Caki2 (cell line): Measurements from ENCODE around the gene EXO5. TPM values are rescaled to one million over a fixed set of nuclear protein-coding genes. Genes with fewer than 3 reads are reported as not detected.
"Not testable (repeated sequence)": the region's sequence is repeated elsewhere in the genome, so short reads cannot be mapped to it uniquely, and the experiment has no call there.

Experiments used
- DNase-seq: peaks from one replicate; pipeline ENCODE4 v3.0.0-alpha.2; 2015; ENCODE audit warnings: low read depth
- in situ Hi-C: cut with HindIII; loops from 2 replicates; pipeline ENCODE4 v1.10.0; 2016; ENCODE audit warnings: low sequenced_read_pairs, low pct_unique_long_range_greater_than_20kb, mixed read lengths
- total RNA-seq: library from RNA; depleted of rRNA; stranded (reverse); fragments of >200 nt; shearing (Covaris generic); gene quantifications from 2 replicates; pipeline ENCODE4 v1.2.3, GENCODE V29; 2014; ENCODE audit warnings: low replicate concordance; rRNA removed

The EXO5 gene
- total RNA-seq, 1 experiment from 2014 or later: 6.5 TPM

DNA sequence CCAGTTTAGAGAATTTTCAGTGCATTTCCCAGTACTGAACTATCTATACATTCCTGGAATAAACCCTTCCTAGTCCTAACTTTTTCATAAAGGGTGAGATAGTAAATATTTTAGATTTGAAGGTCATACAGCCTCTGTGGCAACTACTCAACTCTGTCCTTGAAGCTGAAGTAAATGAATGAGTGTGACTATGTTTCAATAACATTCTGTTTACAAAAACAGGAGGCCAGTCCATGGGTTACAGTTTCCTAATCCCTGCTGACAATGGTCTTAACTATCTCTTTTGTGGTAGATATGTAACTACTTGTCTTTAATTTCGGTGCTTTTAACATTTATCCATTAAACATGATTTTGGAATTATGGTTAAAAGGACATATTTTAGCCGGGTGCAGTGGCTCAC, 27.2 kb downstream of the EXO5 start:
- in situ Hi-C loops: no loop called here

DNA sequence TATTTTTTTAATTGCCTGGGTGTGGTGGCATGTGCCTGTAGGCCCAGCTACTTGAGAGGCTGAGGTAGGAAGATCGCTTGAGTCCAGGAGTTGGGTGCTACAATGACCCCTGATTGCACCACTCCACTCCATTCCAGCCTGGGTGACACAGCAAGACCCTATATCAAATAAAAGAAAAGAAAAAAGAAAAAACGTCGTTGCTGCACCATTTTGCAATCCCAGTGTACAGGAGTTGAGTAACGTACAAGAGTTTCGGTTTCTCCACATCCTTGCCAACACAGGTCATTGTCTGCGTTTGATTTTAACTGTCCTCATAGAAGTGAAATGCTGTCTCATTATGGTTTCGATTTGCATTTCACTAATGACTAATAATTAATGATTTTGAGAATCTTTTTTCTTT, 30.8 kb downstream of the EXO5 start:
- in situ Hi-C loops: no loop called here
- DNase-seq: no peak

More for the DNA sequence above, 27.2 kb downstream of the EXO5 start:
- no peak for DNase-seq

DNA sequence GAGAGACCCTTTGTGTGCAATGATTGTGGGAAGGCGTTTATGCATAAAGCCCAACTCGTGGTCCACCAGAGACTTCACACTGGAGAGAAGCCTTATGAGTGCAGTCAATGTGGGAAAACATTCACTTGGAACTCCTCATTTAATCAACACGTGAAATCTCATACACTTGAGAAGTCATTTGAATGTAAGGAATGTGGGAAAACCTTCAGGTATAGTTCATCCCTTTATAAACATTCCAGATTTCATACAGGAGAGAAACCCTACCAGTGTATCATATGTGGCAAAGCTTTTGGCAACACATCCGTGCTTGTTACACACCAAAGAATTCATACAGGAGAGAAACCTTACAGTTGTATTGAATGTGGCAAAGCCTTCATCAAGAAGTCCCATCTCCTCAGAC, 38.4 kb downstream of the EXO5 start:
- DNase-seq: no peak
- in situ Hi-C loops: no loop called here

DNA sequence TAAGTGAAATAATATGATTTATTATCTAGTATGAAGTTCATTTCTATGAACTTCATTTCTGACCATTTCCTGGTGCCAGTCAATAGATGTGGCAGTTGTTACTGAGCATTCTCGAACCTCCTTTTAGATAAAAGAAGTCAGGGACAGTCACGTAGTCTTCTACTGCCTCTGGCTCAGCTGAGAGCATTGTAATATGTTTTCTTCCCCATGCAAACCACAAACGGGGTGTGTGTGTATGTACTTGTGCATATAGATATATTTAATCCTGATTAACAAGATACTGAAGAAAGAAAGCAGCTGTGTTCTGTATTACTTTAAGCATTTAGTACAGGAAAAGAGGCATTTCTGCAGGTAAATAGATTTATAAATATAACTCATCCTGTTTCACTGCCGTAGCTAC, 44.5 kb downstream of the EXO5 start:
- in situ Hi-C loops: no loop called here
- no peak for DNase-seq

DNA sequence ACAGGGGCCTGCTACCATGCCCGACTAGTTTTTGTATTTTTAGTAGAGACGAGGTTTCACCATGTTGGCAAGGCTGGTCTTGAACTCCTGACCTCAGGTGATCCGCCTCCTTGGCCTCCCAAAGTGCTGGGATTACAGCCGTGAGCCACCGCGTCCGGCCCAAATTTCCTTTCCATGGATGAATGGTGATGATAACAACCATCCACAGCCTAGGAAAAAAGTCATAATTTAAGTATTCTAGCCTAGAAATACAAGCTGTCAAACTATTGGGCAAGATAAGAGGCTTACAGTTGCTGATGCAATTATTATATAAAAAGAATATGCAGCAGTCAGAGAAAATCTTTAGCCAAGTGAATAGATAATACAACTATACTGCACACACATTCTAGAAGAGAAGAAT, 46.2 kb downstream of the EXO5 start:
- DNase-seq, in situ Hi-C loops: not testable (repeated sequence)

DNA sequence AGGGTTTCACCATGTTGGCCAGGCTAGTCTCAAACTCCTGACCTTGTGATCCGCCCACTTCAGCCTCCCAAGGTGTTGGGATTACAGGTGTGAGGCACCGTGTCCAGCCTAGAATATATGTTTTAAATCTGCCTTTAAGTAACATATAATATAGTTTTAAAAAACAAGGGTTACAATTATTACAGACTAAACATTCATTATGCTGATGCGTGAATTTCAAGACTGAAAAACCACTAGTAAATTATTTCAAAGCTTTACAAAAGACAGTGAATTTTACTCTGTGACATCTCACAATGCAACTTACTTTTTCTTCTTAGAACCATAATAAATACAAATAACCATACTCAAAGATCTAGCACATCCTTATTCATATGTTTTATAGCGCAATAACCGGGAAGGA, 47.6 kb downstream of the EXO5 start:
- in situ Hi-C loops: no loop called here
- DNase-seq: no peak

DNA sequence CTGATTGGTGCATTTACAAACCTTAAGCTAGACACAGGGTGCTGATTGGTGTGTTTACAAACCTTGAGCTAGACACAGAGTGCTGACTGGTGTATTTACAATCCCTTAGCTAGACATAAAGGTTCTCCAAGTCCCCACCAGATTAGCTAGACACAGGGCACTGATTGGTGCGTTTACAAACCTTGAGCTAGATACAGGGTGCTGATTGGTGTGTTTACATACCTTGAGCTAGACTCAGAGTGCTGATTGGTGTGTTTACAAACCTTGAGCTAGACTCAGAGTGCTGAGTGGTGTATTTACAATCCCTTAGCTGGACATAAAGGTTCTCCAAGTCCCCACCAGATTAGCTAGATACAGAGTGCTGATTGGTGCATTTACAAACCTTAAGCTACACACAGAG, 49.7 kb downstream of the EXO5 start:
- DNase-seq, in situ Hi-C loops: not testable (repeated sequence)

DNA sequence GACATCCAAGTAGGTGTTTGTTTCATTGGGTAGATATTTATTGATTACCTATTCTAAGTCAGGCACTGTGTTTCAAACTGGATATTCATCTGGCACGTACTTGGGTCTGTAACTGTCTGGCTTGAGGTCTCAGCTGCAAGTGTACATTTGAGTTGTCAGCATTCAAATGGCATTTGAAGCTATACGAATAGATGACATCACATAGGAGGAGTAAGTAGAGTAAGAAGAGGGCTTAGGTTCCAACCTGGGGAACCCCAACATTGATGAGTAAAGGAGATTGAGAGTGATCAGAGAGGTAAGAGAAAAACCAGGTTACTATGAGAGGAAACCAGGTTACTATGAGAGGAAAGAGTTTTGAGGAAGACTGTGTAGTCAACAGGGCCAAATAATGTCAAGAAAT, 53.6 kb downstream of the EXO5 start:
- no peak for DNase-seq
- in situ Hi-C loops: no loop called here

DNA sequence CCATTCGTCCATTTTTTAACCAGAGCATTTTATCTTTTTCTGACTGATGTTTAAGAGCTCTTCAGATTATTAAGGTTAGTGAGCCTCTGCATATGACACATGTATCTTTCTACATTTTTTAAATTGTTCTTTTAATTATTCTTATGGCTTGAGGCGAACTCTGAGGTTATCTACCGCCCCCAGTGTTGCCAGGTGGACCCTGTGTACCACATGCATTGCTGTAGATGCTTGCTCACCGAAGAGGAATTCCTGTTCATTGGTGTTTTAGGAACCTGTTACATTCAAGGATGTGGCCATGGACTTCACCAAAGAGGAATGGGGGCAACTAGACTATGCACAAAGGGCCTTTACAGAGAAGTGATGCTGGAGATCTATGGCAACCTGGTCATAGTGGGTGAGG, 54.7 kb downstream of the EXO5 start:
- DNase-seq: no peak
- in situ Hi-C loops: no loop called here

DNA sequence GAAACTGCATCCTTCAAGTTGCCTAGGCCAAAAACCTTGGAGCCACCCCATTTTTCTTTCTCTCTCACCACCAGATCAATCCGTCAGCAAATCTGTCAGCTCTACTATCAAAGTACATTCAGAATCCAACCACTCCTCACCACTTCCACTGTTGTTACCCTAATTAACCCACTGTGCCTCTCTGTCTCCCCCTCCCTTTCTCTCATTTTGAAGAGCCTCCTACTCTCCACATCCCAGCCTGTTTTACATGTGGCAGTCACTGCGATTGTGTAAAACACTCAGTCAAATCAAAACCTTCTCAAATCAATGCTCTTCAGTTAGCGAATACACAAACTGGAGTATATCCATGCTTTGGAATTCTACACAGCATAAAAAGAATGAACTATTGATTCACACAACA, 55.9 kb downstream of the EXO5 start:
- in situ Hi-C loops: no loop called here
- no peak for DNase-seq

DNA sequence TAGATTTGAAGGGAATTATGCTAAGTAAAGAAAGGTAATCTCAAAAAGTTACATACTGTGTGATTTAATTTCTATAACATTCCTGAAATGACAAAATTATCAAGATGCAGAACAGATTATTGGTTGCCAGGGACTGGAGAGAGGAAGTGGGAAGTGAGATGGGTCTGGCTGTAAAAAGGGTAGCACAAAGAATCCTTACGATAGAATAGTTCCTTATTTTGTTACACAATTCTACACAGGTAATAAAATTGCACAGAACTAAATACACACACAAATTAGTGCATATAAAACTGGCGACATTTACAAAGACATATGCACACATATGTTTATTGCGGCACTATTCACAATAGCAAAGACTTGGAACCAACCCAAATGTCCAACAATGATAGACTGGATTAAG, 56.3 kb downstream of the EXO5 start:
- in situ Hi-C loops: no loop called here
- no peak for DNase-seq

Other genes starting within 250 kb of the EXO5 start
- gene COL9A2, start 191.5 kb upstream of the EXO5 start, total RNA-seq: not detected in 2 replicates
- gene SMAP2, start 135.0 kb upstream of the EXO5 start, total RNA-seq: 12.2 and 18.9 TPM in 2 replicates
- gene ZFP69B, start 58.3 kb upstream of the EXO5 start, total RNA-seq: 1.1 and 2.3 TPM in 2 replicates
- 5.6 and 6.9 TPM in 2 replicates for gene ZFP69, start 31.5 kb upstream of the EXO5 start, total RNA-seq
- gene ZNF684, start 22.9 kb downstream of the EXO5 start, total RNA-seq: 1.8 and 3.0 TPM in 2 replicates
- 1.3 and 4.2 TPM in 2 replicates for gene RIMS3, start 156.9 kb downstream of the EXO5 start, total RNA-seq
- gene NFYC, start 182.9 kb downstream of the EXO5 start, total RNA-seq: 16.2 and 25.6 TPM in 2 replicates